SK-N-SH treated with all-trans-retinoic acid at 6 μM for 48 hours (cell line): ENCODE data around the gene SAPCD2.

Experiments used
- ATAC-seq: fragments of 200-7000 bp; cut with Tn5 transposase; 3 replicates; pipeline ENCODE4 v1.9.1; 2020; ENCODE audit warnings: mild to moderate bottlenecking, moderate library complexity
- ARNTL ChIP-seq: fragments of 450-650 bp; formaldehyde crosslinking; IDR thresholded peaks from 2 replicates; pipeline ENCODE4 v1.5.0; 2020; ENCODE audit warnings: low read depth, mild to moderate bottlenecking, moderate library complexity, borderline replicate concordance
- BACH2 ChIP-seq: fragments of 250-450 bp; sonication (Bioruptor Pico); IDR thresholded peaks from 2 replicates; pipeline ENCODE4 v1.9.0; 2021; ENCODE audit warnings: mild to moderate bottlenecking, borderline replicate concordance
- CSDC2 ChIP-seq: fragments of 250-450 bp; sonication (Bioruptor Pico); IDR thresholded peaks from 2 replicates; pipeline ENCODE4 v1.5.0; 2020; ENCODE audit warnings: mild to moderate bottlenecking, moderate library complexity
- ESRRG ChIP-seq: fragments of 250-450 bp; sonication (Bioruptor Pico); IDR thresholded peaks from 2 replicates; pipeline ENCODE4 v1.6.1; 2021; ENCODE audit warnings: mild to moderate bottlenecking
- GLIS3 ChIP-seq: fragments of 250-450 bp; sonication (Bioruptor Pico); IDR thresholded peaks from 2 replicates; pipeline ENCODE4 v1.5.0; 2020; ENCODE audit warnings: mild to moderate bottlenecking, moderate library complexity
- ISL1 ChIP-seq: fragments of 250-450 bp; sonication (Bioruptor Pico); IDR thresholded peaks from 2 replicates; pipeline ENCODE4 v2.1.2; 2022; ENCODE audit warnings: mild to moderate bottlenecking, moderate library complexity
- OSR1 ChIP-seq: fragments of 250-450 bp; sonication (Bioruptor Pico); IDR thresholded peaks from 2 replicates; pipeline ENCODE4 v1.8.0; 2022; ENCODE audit warnings: moderate library complexity, mild to moderate bottlenecking, inconsistent platforms
- PPARA ChIP-seq: fragments of 250-450 bp; sonication (Bioruptor Pico); IDR thresholded peaks from 2 replicates; pipeline ENCODE4 v1.5.0; 2020; ENCODE audit warnings: mild to moderate bottlenecking, borderline replicate concordance
- RARB ChIP-seq: fragments of 250-450 bp; sonication (Bioruptor Pico); IDR thresholded peaks from 2 replicates; pipeline ENCODE4 v1.8.0; 2021; ENCODE audit warnings: mild to moderate bottlenecking, moderate library complexity
- SNAI2 ChIP-seq: fragments of 250-450 bp; sonication (Bioruptor Pico); IDR thresholded peaks from 2 replicates; pipeline ENCODE4 v1.5.0; 2020; ENCODE audit warnings: mild to moderate bottlenecking, moderate library complexity
- TCF4 ChIP-seq: fragments of 250-450 bp; sonication (Bioruptor Pico); IDR thresholded peaks from 2 replicates; pipeline ENCODE4 v1.8.0; 2021; ENCODE audit warnings: mild to moderate bottlenecking, moderate library complexity, borderline replicate concordance
- TOX ChIP-seq: fragments of 250-450 bp; sonication (Bioruptor Pico); IDR thresholded peaks from 2 replicates; pipeline ENCODE4 v1.8.0; 2021; ENCODE audit warnings: mild to moderate bottlenecking, moderate library complexity, borderline replicate concordance
- TSHZ2 ChIP-seq: fragments of 250-450 bp; sonication (Bioruptor Pico); IDR thresholded peaks from 2 replicates; pipeline ENCODE4 v1.5.0; 2020; ENCODE audit warnings: mild to moderate bottlenecking, moderate library complexity
- ZC3H10 ChIP-seq: fragments of 250-450 bp; sonication (Bioruptor Pico); IDR thresholded peaks from 2 replicates; pipeline ENCODE4 v1.5.1; 2021; ENCODE audit warnings: mild to moderate bottlenecking, moderate library complexity
- ZFP3 ChIP-seq: fragments of 250-450 bp; sonication (Bioruptor Pico); IDR thresholded peaks from 2 replicates; pipeline ENCODE4 v1.5.0; 2020; ENCODE audit warnings: mild to moderate bottlenecking, moderate library complexity
- ZFP30 ChIP-seq: fragments of 450-650 bp; formaldehyde crosslinking; IDR thresholded peaks from 2 replicates; pipeline ENCODE4 v1.5.0; 2022; ENCODE audit warnings: mild to moderate bottlenecking, moderate library complexity
- ZNF565 ChIP-seq: fragments of 450-650 bp; formaldehyde crosslinking; conservative IDR thresholded peaks from 2 replicates; pipeline ENCODE4 v1.5.0; 2020; ENCODE audit warnings: low read depth, mild to moderate bottlenecking, moderate library complexity
- ZNF70 ChIP-seq: fragments of 450-650 bp; formaldehyde crosslinking; IDR thresholded peaks from 2 replicates; pipeline ENCODE4 v1.5.0; 2020; ENCODE audit warnings: mild to moderate bottlenecking, moderate library complexity
- ZNF8 ChIP-seq: fragments of 450-650 bp; formaldehyde crosslinking; IDR thresholded peaks from 2 replicates; pipeline ENCODE4 v1.5.0; 2020; ENCODE audit warnings: mild to moderate bottlenecking, moderate library complexity
- TF ChIP-seq, protein P1 (sequence below): fragments of 250-450 bp; sonication (Bioruptor Pico); IDR thresholded peaks from 2 replicates; pipeline ENCODE4 v1.8.0; 2020; ENCODE audit warnings: mild to moderate bottlenecking, moderate library complexity, borderline replicate concordance
- TF ChIP-seq, protein P2 (sequence below): fragments of 250-450 bp; sonication (Bioruptor Pico); IDR thresholded peaks from 2 replicates; pipeline ENCODE4 v1.5.1; 2021; ENCODE audit warnings: mild to moderate bottlenecking, moderate library complexity
- TF ChIP-seq, protein P3 (sequence below): fragments of 250-450 bp; sonication (Bioruptor Pico); IDR thresholded peaks from 2 replicates; pipeline ENCODE4 v1.5.1; 2020; ENCODE audit warnings: low read depth, mild to moderate bottlenecking, moderate library complexity

Gene SAPCD2

DNA sequence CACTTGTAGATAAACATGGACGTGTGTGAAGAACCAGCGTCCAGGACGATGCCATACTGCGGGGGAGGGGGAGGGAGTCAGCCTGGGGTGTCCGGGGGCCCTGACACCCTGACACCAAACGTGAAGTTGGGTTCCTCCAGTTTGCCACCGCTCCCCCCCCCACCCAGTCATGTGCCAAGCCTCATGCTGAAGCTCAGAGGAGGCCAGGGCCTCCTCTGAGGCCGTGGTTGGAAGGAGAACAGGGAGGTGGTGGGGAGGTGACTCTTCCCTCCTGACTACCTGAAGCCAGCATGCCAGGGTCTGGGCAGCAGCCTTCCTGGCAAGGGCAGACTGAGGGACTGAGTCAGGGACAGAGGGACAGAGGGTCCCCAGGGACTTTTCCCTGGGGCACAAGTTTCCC, 18.1 kb downstream of the SAPCD2 start:
- no peak for ATAC-seq
- TF ChIP-seq ZFP3, result no peak
- no peak for TF ChIP-seq BACH2
- TF ChIP-seq, protein P1, sequence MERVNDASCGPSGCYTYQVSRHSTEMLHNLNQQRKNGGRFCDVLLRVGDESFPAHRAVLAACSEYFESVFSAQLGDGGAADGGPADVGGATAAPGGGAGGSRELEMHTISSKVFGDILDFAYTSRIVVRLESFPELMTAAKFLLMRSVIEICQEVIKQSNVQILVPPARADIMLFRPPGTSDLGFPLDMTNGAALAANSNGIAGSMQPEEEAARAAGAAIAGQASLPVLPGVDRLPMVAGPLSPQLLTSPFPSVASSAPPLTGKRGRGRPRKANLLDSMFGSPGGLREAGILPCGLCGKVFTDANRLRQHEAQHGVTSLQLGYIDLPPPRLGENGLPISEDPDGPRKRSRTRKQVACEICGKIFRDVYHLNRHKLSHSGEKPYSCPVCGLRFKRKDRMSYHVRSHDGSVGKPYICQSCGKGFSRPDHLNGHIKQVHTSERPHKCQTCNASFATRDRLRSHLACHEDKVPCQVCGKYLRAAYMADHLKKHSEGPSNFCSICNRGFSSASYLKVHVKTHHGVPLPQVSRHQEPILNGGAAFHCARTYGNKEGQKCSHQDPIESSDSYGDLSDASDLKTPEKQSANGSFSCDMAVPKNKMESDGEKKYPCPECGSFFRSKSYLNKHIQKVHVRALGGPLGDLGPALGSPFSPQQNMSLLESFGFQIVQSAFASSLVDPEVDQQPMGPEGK (CRISPR knock-in tag), result no peak
- no peak for TF ChIP-seq TCF4 (CRISPR knock-in tag)
- no peak for TF ChIP-seq ESRRG (CRISPR knock-in tag)
- TF ChIP-seq RARB (CRISPR knock-in tag), result no peak
- TF ChIP-seq SNAI2 (CRISPR knock-in tag), result no peak
- no peak for TF ChIP-seq CSDC2
- TF ChIP-seq ZNF565 (CRISPR knock-in tag), result no peak
- no peak for TF ChIP-seq OSR1
- TF ChIP-seq TSHZ2, result no peak
- TF ChIP-seq GLIS3 (CRISPR knock-in tag), result no peak
- no peak for TF ChIP-seq ZFP30
- TF ChIP-seq, protein P2, sequence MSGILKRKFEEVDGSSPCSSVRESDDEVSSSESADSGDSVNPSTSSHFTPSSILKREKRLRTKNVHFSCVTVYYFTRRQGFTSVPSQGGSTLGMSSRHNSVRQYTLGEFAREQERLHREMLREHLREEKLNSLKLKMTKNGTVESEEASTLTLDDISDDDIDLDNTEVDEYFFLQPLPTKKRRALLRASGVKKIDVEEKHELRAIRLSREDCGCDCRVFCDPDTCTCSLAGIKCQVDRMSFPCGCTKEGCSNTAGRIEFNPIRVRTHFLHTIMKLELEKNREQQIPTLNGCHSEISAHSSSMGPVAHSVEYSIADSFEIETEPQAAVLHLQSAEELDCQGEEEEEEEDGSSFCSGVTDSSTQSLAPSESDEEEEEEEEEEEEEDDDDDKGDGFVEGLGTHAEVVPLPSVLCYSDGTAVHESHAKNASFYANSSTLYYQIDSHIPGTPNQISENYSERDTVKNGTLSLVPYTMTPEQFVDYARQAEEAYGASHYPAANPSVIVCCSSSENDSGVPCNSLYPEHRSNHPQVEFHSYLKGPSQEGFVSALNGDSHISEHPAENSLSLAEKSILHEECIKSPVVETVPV, result no peak
- TF ChIP-seq TOX (CRISPR knock-in tag), result no peak
- no peak for TF ChIP-seq ARNTL (CRISPR knock-in tag)
- TF ChIP-seq ZNF70, result no peak
- no peak for TF ChIP-seq PPARA

GRCh38 chr9:137051145-137051724, 19.1 kb downstream of the SAPCD2 start:
- TF ChIP-seq ESRRG (CRISPR knock-in tag) (no peak), ARNTL (CRISPR knock-in tag) (no peak), RARB (CRISPR knock-in tag) (no peak), ZNF70 (no peak), TOX (CRISPR knock-in tag) (no peak), ISL1 (CRISPR knock-in tag) (no peak), ZC3H10 (CRISPR knock-in tag) (no peak), TCF4 (CRISPR knock-in tag) (no peak), PPARA (no peak), BACH2 (no peak), OSR1 (no peak), ZNF565 (CRISPR knock-in tag) (no peak), ZFP30 (no peak), GLIS3 (CRISPR knock-in tag) (no peak)
- ATAC-seq, result no peak

DNA sequence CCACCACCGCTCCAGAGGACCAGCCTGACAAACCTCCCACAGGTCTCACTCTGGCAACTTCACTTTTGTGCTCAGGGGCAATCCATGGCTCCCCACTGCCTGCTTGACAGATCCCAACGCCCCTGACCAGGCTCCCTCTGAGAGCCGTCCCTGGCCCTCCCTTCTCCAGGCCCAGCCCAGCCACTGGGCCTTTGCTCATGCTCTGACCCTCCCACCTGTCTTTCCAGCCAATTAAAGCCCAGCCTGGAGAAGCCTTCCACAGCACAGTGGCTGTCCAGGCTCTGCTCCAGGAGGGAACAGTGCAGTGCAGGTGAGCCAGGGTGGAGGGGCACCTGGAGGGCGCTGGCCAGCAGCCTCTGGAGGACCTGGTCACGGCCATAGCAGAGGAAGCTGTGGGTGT, 19.8 kb downstream of the SAPCD2 start:
- TF ChIP-seq, protein P3, sequence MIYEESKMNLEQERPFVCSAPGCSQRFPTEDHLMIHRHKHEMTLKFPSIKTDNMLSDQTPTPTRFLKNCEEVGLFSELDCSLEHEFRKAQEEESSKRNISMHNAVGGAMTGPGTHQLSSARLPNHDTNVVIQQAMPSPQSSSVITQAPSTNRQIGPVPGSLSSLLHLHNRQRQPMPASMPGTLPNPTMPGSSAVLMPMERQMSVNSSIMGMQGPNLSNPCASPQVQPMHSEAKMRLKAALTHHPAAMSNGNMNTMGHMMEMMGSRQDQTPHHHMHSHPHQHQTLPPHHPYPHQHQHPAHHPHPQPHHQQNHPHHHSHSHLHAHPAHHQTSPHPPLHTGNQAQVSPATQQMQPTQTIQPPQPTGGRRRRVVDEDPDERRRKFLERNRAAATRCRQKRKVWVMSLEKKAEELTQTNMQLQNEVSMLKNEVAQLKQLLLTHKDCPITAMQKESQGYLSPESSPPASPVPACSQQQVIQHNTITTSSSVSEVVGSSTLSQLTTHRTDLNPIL (CRISPR knock-in tag), result no peak
- no peak for TF ChIP-seq PPARA
- no peak for TF ChIP-seq ARNTL (CRISPR knock-in tag)
- TF ChIP-seq TSHZ2, result no peak
- no peak for TF ChIP-seq ZNF8 (CRISPR knock-in tag)
- TF ChIP-seq, protein P2, result no peak
- no peak for TF ChIP-seq RARB (CRISPR knock-in tag)
- no peak for TF ChIP-seq CSDC2
- no peak for TF ChIP-seq ZC3H10 (CRISPR knock-in tag)
- TF ChIP-seq BACH2, result no peak
- TF ChIP-seq GLIS3 (CRISPR knock-in tag), result no peak
- no peak for TF ChIP-seq TCF4 (CRISPR knock-in tag)
- no peak for TF ChIP-seq ZFP30
- TF ChIP-seq, protein P1 (CRISPR knock-in tag), result no peak
- TF ChIP-seq ZNF70, result no peak
- no peak for TF ChIP-seq TOX (CRISPR knock-in tag)
- no peak for TF ChIP-seq OSR1
- TF ChIP-seq ISL1 (CRISPR knock-in tag), result no peak
- TF ChIP-seq ZFP3, result no peak
- ATAC-seq, result no peak
